ENCODE measurements around the gene MAP2.

Gene MAP2

GRCh38 chr2:209425471-209426071 is 1.7 kb downstream of the MAP2 start:
- no peak for DNase-seq (ENCODE audit: low read depth)

GRCh38 chr2:209426432-209426831 is 2.6 kb downstream of the MAP2 start:
- DNase-seq (ENCODE audit: low read depth), result no peak

GRCh38 chr2:209431701-209432100 is 7.9 kb downstream of the MAP2 start:
- no peak for DNase-seq (ENCODE audit: low read depth)

DNA sequence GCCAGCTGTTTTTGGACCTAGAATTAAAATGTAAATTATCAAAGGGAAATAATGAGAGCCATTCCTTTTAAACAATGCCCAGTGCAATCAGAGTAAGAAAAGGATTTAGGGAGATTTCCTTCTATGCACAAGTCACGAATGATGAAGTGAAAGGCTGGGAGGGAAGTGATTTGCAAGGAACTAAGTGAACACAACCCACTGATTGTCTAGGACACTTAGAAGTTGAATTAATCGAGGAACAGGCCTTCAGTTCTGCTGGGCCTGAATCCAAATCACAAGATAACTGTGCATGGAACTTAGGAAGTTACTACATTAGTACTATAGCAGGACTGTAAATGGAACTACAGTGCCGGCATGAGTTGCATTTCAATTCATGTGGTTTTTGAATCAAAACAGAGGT is 17.7 kb downstream of the MAP2 start:
- no peak for DNase-seq (ENCODE audit: low read depth)

DNA sequence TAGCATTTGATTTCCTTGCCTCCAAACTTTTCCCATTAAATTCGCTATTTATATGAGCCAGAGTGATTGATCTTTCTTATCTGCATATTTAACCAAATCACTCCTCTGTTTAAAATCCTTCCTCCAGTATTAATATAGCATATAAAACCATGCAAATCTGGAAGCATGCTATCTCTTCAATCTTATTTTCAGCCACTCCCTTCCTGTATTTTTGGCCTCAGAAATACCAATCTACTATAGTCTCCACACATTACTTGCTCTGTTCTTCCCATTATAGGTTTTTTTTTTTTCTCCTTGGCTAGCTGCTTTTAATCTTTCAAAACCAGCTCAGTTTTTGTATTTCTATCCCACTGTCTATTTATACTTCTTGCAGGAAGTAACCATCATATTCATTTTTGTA is 19.1 kb downstream of the MAP2 start:
- no peak for DNase-seq (ENCODE audit: low read depth)

GRCh38 chr2:209445485-209445884 is 21.6 kb downstream of the MAP2 start:
- DNase-seq (ENCODE audit: low read depth), result no peak

GRCh38 chr2:209451209-209451834 is 27.5 kb downstream of the MAP2 start:
- no peak for DNase-seq (ENCODE audit: low read depth)

DNA sequence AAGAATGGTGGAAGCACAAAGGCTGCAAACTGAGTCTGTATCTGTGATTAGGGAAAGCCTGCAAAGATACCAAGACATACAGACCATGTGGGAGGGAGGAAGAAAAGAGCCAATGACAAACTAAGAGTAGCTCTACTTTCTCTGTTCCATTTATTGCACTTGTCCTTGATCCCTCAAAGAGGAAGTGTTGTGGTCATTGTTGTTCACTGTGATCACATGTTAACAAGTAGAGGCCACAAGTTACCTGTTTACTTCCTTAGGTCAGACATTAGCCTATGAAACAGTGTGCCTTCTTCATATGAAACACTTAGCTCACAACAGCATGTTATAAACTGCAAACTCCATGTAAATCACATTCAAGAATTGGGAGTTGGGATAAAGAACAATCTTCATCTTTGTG is 32.6 kb downstream of the MAP2 start:
- no peak for DNase-seq (ENCODE audit: low read depth)

DNA sequence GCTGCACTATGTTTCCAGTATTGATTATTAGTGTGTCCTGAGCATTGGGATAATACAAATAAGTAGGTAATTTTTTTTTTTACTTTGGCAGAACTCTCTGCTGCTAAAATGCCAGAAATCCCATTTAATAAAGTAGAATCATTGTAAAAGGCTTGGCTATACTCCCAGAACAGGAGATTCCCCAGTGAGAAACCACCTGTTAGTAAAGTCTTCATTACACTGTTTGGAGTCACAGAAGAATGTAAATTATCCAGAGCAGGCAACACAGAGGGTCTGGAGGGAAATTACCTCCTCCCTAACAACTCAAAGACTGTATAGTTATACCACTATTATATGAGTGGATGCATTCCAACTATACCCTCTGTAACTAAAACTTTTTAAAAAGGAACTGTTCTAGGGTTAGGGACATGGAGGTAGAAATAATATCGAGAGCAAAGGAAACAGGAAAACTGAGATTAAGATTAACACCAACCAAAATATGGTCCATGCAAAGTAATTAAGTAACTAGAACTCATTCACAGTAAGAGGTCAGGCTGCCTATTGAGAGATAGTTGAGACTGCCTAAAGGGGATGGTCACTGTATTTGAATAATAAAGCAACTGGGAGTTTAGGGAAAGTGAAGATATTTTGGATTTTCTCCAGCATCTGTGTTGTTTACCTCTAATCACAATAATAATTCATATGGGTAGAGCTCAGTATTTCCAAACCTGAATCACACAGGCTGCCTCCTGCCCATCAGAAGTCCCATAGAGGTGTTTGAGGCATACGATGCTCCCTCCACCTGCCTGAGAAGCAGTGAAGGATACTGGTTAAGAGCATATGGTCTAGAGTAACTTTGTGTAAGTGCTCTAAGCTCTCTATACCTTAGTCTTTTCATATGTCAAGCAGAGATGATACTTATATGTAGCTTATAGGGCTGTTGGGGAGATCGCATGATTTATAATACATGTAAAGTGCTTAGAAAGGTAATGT is 34.4 kb downstream of the MAP2 start:
- DNase-seq (ENCODE audit: low read depth), result no peak

GRCh38 chr2:209459359-209459758 is 35.5 kb downstream of the MAP2 start:
- no peak for DNase-seq (ENCODE audit: low read depth)

- no peak for DNase-seq (ENCODE audit: low read depth)
Measured at GRCh38 chr2:209460151-209460761, 36.4 kb downstream of the MAP2 start.

DNA sequence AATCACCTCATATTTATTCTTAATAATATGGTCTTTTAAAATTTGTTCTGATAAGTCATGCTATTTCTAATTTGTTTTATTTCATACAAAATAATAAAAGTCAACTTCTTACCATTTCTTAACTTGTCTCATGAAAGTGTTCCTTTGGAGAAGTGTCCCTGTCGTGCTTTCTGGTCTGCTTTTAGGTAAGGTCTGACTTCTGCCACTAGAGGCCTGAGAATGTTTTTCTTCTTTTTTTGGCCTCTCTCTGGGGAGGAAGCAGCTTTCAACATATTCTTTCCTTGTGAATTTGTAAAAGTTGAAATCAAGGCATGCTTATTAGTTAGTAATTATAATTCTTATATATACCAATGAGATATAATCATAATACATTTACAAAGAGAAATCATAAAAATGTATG is 39.4 kb downstream of the MAP2 start:
- no peak for DNase-seq (ENCODE audit: low read depth)

DNA sequence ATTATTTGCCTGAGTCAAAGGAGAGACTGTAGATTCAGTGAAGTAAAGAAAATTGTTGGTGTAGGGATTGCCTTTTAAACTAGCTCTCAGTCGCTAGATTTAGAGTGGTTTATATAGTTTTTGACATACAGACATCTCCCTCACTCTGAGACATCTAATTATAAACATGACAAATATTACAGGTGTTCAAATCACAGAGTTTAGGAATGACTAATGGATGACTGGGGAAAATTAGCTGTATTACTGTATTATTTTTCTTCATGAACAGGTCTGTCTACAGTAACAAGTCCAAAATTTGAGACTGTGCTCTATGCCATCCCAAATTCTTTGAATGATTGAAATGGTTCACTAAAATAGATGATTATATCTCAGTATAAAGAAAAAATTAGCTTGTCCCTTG is 40.0 kb downstream of the MAP2 start:
- DNase-seq (ENCODE audit: low read depth), result no peak

DNA sequence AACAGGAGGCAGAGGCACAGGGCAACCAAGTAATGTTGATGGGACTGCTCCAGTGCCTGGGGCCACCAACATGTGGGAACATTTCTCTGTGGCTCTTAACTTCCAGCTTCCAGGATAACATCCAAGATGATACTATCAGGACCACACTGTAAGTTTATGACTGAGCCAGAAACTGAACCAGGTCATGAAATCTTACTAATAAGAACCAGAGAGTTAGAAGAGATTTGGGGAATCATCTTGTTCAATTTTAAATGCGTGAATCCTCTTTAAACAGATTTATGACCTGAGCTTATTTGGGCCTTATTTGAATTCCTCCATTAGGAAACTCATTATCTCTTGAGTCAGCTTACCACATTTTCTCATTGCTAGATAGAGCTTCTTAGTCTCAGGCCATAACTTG is 45.0 kb downstream of the MAP2 start:
- DNase-seq (ENCODE audit: low read depth), result no peak

- no peak for DNase-seq (ENCODE audit: low read depth)
Measured at GRCh38 chr2:209469481-209469880, 45.6 kb downstream of the MAP2 start.

GRCh38 chr2:209470466-209470865 is 46.6 kb downstream of the MAP2 start:
- DNase-seq (ENCODE audit: low read depth), result no peak

GRCh38 chr2:209471037-209471436 is 47.2 kb downstream of the MAP2 start:
- no peak for DNase-seq (ENCODE audit: low read depth)

DNA sequence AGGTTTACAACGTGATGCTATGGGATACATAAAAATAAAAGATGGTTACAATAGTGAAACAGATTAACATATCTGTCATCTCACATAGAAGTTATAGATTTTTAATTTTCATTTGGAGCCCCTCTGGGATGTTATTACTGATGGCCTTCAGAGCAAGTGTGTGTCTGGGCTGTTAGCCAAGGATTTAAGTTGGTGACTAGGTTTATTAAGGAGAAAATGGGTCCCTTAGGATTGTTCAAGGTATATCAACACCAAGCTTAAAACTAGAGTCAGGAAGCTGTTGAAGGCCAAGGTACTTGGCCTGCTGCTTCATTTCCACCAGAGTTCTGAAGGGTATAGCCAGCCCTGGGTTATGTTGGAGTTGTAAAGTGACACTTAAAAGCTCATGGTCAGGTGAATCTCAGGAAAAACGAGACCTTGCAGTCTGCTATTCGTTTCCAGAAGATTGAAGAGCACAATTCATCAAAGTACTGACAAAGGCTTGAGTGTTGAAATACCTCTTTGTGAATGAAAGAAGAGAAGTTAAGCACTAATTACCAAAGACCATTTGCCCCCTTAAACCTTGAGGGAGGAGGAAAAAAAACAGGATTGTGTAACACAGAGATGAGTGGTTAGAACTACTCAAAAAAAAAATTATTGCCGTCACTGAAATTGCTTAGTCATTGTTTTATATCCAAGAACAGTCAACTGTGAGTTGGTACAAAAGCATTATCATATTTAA is 48.4 kb downstream of the MAP2 start:
- no peak for DNase-seq (ENCODE audit: low read depth)

- no peak for DNase-seq (ENCODE audit: low read depth)
Measured at GRCh38 chr2:209472871-209473270, 49.0 kb downstream of the MAP2 start.

- no peak for DNase-seq (ENCODE audit: low read depth)
Measured at GRCh38 chr2:209473930-209474419, 50.1 kb downstream of the MAP2 start.

GRCh38 chr2:209474960-209475359 is 51.1 kb downstream of the MAP2 start:
- no peak for DNase-seq (ENCODE audit: low read depth)

Data from activated T-cell treated with anti-CD3 and anti-CD28 coated beads for 24 hours (primary cell).